ENCODE data around the gene C10orf105. TPM values are rescaled to one million over a fixed set of nuclear protein-coding genes. Genes with fewer than 3 reads are reported as not detected.
A peak's percentile ranks its signal among the peaks of the same experiment; 100 is the strongest.

Gene C10orf105
- total and polyA plus RNA-seq, 4 experiments from 2014 or later: 0.07 to 0.12 (median 0.09) TPM

GRCh38 chr10:71720288-71720687 is 710 bp upstream of the C10orf105 start:
- Mint-ChIP-seq H3K4me1 (peaks cover 24 to 79% (median 44%) of the 10 kb centered on the region in 4 donors), H3K27me3 (no peaks in the 10 kb centered on the region), H3K9me3 (no peaks in the 10 kb centered on the region), H3K36me3 (peaks cover 0 to 3% of the 10 kb centered on the region in 2 donors), H3K4me3 (peak overlapping the region in 1 of 8 donors; percentile 41), H3K27ac (peak overlapping the region in 4 of 7 donors; percentile 17 to 71 (median 33))
- CTCF ChIA-PET (ENCODE audit: partially characterized antibody): interaction anchor here (2.7 to 13.4 kb wide), 2 partner anchors 8 to 53 kb away, joined by 16 to 177 read pairs; partner anchors contain the start of genes C10orf105 and VSIR
- no peak for DNase-seq
- Histone ChIP-seq H3K36me3 (ENCODE audit: insufficient read depth, low read length) (no peaks in the 10 kb centered on the region), H3K27ac (ENCODE audit: low read depth, low read length) (no peak overlapping the region), H3K9me3 (ENCODE audit: control insufficient read depth in 1 of 2, low read length in 2 of 2) (no peaks in the 10 kb centered on the region), H3K4me1 (ENCODE audit: insufficient read depth, low read length) (peaks cover 74% of the 10 kb centered on the region), H3K27me3 (ENCODE audit: insufficient read depth, low read length) (no peaks in the 10 kb centered on the region), H3K4me3 (ENCODE audit: low read length in 2 of 2) (no peak overlapping the region)
- intact Hi-C loops (cut with micrococcal nuclease): no loop called here
- POLR2A ChIA-PET (ENCODE audit: partially characterized antibody): interaction anchor here (1.2 to 35.3 kb wide), 3 partner anchors 7 to 52 kb away, joined by 7 to 1191 read pairs (median 196); partner anchors contain the start of gene VSIR

GRCh38 chr10:71719042-71719441 is 536 bp downstream of the C10orf105 start:
- H3K4me1 ChIP-seq (ENCODE audit: insufficient read depth, low read length): peaks cover 74% of the 10 kb centered on the region
- H3K27me3 Mint-ChIP-seq: no peaks in the 10 kb centered on the region
- no peak for DNase-seq
- no peaks in the 10 kb centered on the region for H3K36me3 ChIP-seq (ENCODE audit: insufficient read depth, low read length)
- POLR2A ChIA-PET (ENCODE audit: partially characterized antibody): interaction anchor here (1.7 to 35.3 kb wide), 3 partner anchors 9 to 56 kb away, joined by 3 to 1191 read pairs (median 196); no protein-coding TSS in a partner anchor
- peaks cover 27 to 79% (median 47%) of the 10 kb centered on the region in 4 donors for H3K4me1 Mint-ChIP-seq
- CTCF ChIA-PET (ENCODE audit: partially characterized antibody): interaction anchor here (1.1 to 16.2 kb wide), 4 partner anchors 8 to 54 kb away, joined by 3 to 177 read pairs (median 11); partner anchors contain the start of gene VSIR
- peaks cover 0 to 3% of the 10 kb centered on the region in 2 donors for H3K36me3 Mint-ChIP-seq
- intact Hi-C loops (cut with micrococcal nuclease): no loop called here
- no peak overlapping the region for H3K27ac ChIP-seq (ENCODE audit: low read depth, low read length)
- peak overlapping the region in 2 of 7 donors; percentile 41 to 79 for H3K27ac Mint-ChIP-seq
- no peak overlapping the region for H3K4me3 ChIP-seq (ENCODE audit: low read length in 2 of 2)
- H3K9me3 Mint-ChIP-seq: no peaks in the 10 kb centered on the region
- H3K27me3 ChIP-seq (ENCODE audit: insufficient read depth, low read length): no peaks in the 10 kb centered on the region
- no peak overlapping the region for H3K4me3 Mint-ChIP-seq
- no peaks in the 10 kb centered on the region for H3K9me3 ChIP-seq (ENCODE audit: control insufficient read depth in 1 of 2, low read length in 2 of 2)

- intact Hi-C loops (cut with micrococcal nuclease): no loop called here
- Histone ChIP-seq H3K27ac (ENCODE audit: low read depth, low read length) (no peak overlapping the region), H3K36me3 (ENCODE audit: insufficient read depth, low read length) (no peaks in the 10 kb centered on the region), H3K4me1 (ENCODE audit: insufficient read depth, low read length) (peaks cover 74% of the 10 kb centered on the region), H3K27me3 (ENCODE audit: insufficient read depth, low read length) (no peaks in the 10 kb centered on the region), H3K9me3 (ENCODE audit: control insufficient read depth in 1 of 2, low read length in 2 of 2) (no peaks in the 10 kb centered on the region), H3K4me3 (ENCODE audit: low read length in 2 of 2) (no peak overlapping the region)
- no peaks in the 10 kb centered on the region for H3K27me3 Mint-ChIP-seq
- CTCF ChIA-PET (ENCODE audit: partially characterized antibody): interaction anchor here (1.0 to 16.2 kb wide), 6 partner anchors 9 to 56 kb away, joined by 3 to 177 read pairs (median 18); partner anchors contain the start of gene VSIR
- peak overlapping the region in 3 of 7 donors; percentile 56 to 79 (median 78) for H3K27ac Mint-ChIP-seq
- H3K9me3 Mint-ChIP-seq: no peaks in the 10 kb centered on the region
- DNase-seq: no peak
- POLR2A ChIA-PET (ENCODE audit: partially characterized antibody): interaction anchor here (0.7 to 35.3 kb wide), 4 partner anchors 9 to 133 kb away, joined by 3 to 1191 read pairs (median 100); partner anchors contain the start of gene PSAP
- no peak overlapping the region for H3K4me3 Mint-ChIP-seq
- peaks cover 0 to 3% of the 10 kb centered on the region in 2 donors for H3K36me3 Mint-ChIP-seq
- peaks cover 32 to 79% (median 52%) of the 10 kb centered on the region in 4 donors for H3K4me1 Mint-ChIP-seq
Observed at GRCh38 chr10:71718165-71718698, 1.3 kb downstream of the C10orf105 start.

- no peak for DNase-seq
- Mint-ChIP-seq H3K4me3 (peak overlapping the region in 2 of 8 donors; percentile 15 to 48), H3K9me3 (no peaks in the 10 kb centered on the region), H3K27me3 (no peaks in the 10 kb centered on the region), H3K4me1 (peaks cover 33 to 79% (median 54%) of the 10 kb centered on the region in 4 donors), H3K36me3 (peaks cover 0 to 3% of the 10 kb centered on the region in 2 donors), H3K27ac (peak overlapping the region in 6 of 7 donors; percentile 19 to 91 (median 76))
- no peaks in the 10 kb centered on the region for H3K36me3 ChIP-seq (ENCODE audit: insufficient read depth, low read length)
- POLR2A ChIA-PET (ENCODE audit: partially characterized antibody): interaction anchor here (0.7 to 35.3 kb wide), 6 partner anchors 10 to 134 kb away, joined by 3 to 1191 read pairs (median 33); partner anchors contain the start of genes PSAP and VSIR
- CTCF ChIA-PET (ENCODE audit: partially characterized antibody): interaction anchor here (1.0 to 16.2 kb wide), 7 partner anchors 9 to 95 kb away, joined by 3 to 177 read pairs (median 17); partner anchors contain the start of gene VSIR
- intact Hi-C loops (cut with micrococcal nuclease): no loop called here
- H3K27me3 ChIP-seq (ENCODE audit: insufficient read depth, low read length): no peaks in the 10 kb centered on the region
- H3K9me3 ChIP-seq (ENCODE audit: control insufficient read depth in 1 of 2, low read length in 2 of 2): no peaks in the 10 kb centered on the region
- H3K4me1 ChIP-seq (ENCODE audit: insufficient read depth, low read length): peaks cover 74% of the 10 kb centered on the region
- H3K27ac ChIP-seq (ENCODE audit: low read depth, low read length): no peak overlapping the region
- H3K4me3 ChIP-seq (ENCODE audit: low read length in 2 of 2): no peak overlapping the region
Observed at GRCh38 chr10:71717551-71717951, 2.0 kb downstream of the C10orf105 start.

GRCh38 chr10:71717056-71717455 is 2.5 kb downstream of the C10orf105 start:
- Mint-ChIP-seq H3K27me3 (no peaks in the 10 kb centered on the region), H3K4me1 (peaks cover 33 to 79% (median 54%) of the 10 kb centered on the region in 4 donors), H3K36me3 (peaks cover 0 to 3% of the 10 kb centered on the region in 2 donors), H3K27ac (peak overlapping the region in 4 of 7 donors; percentile 36 to 81 (median 74)), H3K9me3 (no peaks in the 10 kb centered on the region), H3K4me3 (peak overlapping the region in 1 of 8 donors; percentile 42)
- ChIA-PET POLR2A (ENCODE audit: partially characterized antibody) (interaction anchor here (0.6 to 35.3 kb wide), 6 partner anchors 11 to 1485 kb away, joined by 3 to 1191 read pairs (median 34); partner anchors contain the start of gene VSIR), CTCF (ENCODE audit: partially characterized antibody) (interaction anchor here (1.0 to 16.2 kb wide), 9 partner anchors 9 to 95 kb away, joined by 3 to 177 read pairs (median 15); partner anchors contain the start of gene VSIR)
- DNase-seq: no peak
- H3K27me3 ChIP-seq (ENCODE audit: insufficient read depth, low read length): no peaks in the 10 kb centered on the region
- H3K4me3 ChIP-seq (ENCODE audit: low read length in 2 of 2): no peak overlapping the region
- H3K4me1 ChIP-seq (ENCODE audit: insufficient read depth, low read length): peaks cover 73% of the 10 kb centered on the region
- H3K9me3 ChIP-seq (ENCODE audit: control insufficient read depth in 1 of 2, low read length in 2 of 2): no peaks in the 10 kb centered on the region
- no peak overlapping the region for H3K27ac ChIP-seq (ENCODE audit: low read depth, low read length)
- intact Hi-C loops (cut with micrococcal nuclease): no loop called here
- H3K36me3 ChIP-seq (ENCODE audit: insufficient read depth, low read length): no peaks in the 10 kb centered on the region

GRCh38 chr10:71716426-71716825 is 3.2 kb downstream of the C10orf105 start:
- Mint-ChIP-seq H3K4me1 (peaks cover 26 to 79% (median 55%) of the 10 kb centered on the region in 4 donors), H3K4me3 (peak overlapping the region in 5 of 8 donors; percentile 30 to 69 (median 63)), H3K36me3 (no peaks in the 10 kb centered on the region), H3K27ac (peak overlapping the region in 6 of 7 donors; percentile 52 to 86 (median 70)), H3K27me3 (no peaks in the 10 kb centered on the region), H3K9me3 (no peaks in the 10 kb centered on the region)
- Histone ChIP-seq H3K36me3 (ENCODE audit: insufficient read depth, low read length) (no peaks in the 10 kb centered on the region), H3K27me3 (ENCODE audit: insufficient read depth, low read length) (no peaks in the 10 kb centered on the region), H3K9me3 (ENCODE audit: control insufficient read depth in 1 of 2, low read length in 2 of 2) (no peaks in the 10 kb centered on the region), H3K27ac (ENCODE audit: low read depth, low read length) (no peak overlapping the region), H3K4me3 (ENCODE audit: low read length in 2 of 2) (no peak overlapping the region), H3K4me1 (ENCODE audit: insufficient read depth, low read length) (peaks cover 73% of the 10 kb centered on the region)
- ChIA-PET POLR2A (ENCODE audit: partially characterized antibody) (interaction anchor here (0.6 to 35.3 kb wide), 7 partner anchors 11 to 1484 kb away, joined by 3 to 1191 read pairs (median 7); partner anchors contain the start of gene VSIR), CTCF (ENCODE audit: partially characterized antibody) (interaction anchor here (1.0 to 16.2 kb wide), 7 partner anchors 8 to 58 kb away, joined by 3 to 177 read pairs (median 17); partner anchors contain the start of gene VSIR)
- intact Hi-C loops (cut with micrococcal nuclease): no loop called here
- DNase-seq: peak in 1 of 5 donors; percentile 0
